ENCODE measurements around the gene KRTAP4-1.
"Not testable (repeated sequence)": the region's sequence is repeated elsewhere in the genome, so short reads cannot be mapped to it uniquely, and the experiment has no call there.

- TF ChIP-seq CTCF (IDR thresholded peaks at IDR 0.05; ENCODE audit: low read depth, low read length, missing input control); REST (IDR thresholded peaks at IDR 0.05); TAF1 (conservative IDR thresholded peaks at IDR 0.05); GABPA (IDR thresholded peaks at IDR 0.05 in 1 of 2, conservative IDR thresholded peaks at IDR 0.05 in 1 of 2); ZBTB33 (IDR thresholded peaks at IDR 0.05); MAX (IDR thresholded peaks at IDR 0.05); NR2F2 (IDR thresholded peaks at IDR 0.05); RAD21 (IDR thresholded peaks at IDR 0.05): not testable (repeated sequence)
Measured at GRCh38 chr17:41232399-41233105, 47.8 kb upstream of the KRTAP4-1 start, which contains the start of gene KRTAP9-3.
